SKM-1 (cell line): Measurements from ENCODE around the gene RAD54L.

Experiments used
- DNase-seq: peaks from one replicate; lab custom pipeline; 2025; ENCODE audit not compliant: unreplicated experiment; lab: John Stamatoyannopoulos, UW

RAD54L gene

DNA sequence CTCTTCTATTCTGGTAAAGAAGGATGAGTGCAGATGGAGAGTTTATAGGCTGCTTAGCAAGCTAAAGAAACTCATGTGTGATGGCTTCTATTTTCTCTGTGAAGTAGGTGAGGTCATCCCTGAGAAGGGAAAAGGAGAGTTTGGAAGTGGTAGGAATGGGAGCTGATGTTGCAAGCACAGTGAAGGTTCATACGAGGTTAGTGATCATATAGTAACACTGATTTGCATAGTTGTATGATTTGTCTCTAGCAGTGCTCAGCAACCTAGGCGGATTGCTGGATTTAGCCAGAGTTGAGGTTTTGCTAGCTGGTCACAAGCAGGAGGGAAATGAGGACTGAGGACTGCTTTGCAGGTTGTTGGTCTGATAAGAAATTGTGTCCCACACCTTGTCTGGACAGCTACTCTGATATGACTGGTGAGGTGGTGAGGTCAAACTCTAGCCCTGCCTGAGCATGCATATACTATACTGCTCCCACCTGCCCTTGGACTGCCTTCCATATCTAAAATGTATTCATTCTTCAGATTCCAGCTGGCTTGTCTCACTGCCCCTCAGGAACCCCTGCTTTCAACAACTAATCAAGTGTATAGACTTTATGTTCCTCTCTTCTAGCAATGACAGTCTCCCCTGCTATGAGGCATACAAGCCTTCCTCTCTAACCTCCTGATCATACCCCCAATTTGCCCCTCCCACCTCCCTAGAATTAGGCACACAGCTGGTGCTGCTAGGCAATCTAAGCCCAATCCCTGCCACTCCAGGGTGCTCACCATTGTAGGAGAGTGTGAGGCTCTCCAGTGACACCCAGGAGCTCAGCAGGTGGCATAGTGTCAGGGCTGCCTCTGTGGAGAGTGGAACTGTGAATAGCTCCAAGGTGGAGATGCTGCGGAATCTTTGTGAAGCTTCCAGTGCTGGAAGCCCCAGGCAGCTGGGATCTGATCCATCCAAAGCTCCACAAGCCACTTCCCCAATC is 37.3 kb downstream of the RAD54L start:
- DNase-seq, result no peak

- no peak for DNase-seq
Observed at GRCh38 chr1:46285730-46286477, 38.3 kb downstream of the RAD54L start.

DNA sequence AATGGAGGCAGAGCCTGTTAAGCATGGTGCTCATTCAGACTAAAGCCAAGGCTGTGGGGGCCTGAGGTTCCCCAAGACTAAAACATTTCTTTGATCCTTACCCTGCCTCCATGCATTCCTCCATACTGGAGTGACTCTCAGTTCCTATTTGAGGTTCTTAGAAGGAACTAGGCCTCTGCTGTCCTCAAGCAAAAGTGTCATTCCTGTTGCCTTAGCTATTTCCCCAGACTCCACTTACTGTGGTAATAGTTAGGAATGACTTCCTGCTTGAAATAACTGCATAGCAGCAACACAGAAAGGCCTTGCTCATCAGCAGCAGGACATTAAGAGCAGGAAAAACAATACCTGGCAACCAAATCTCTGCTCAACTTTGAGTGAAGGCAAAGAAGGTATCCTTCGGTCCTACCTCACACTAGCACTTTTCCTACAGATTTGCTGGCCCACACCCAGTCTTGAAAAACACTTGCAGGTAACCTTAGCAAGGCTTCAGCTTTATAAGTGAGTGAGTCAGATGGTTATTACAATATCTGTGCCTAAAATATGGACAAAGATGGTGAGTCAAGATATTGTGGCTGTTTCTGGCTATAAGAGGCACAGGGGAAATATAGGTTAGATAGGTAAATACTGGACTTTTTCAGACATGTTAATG is 41.0 kb downstream of the RAD54L start:
- no peak for DNase-seq

DNA sequence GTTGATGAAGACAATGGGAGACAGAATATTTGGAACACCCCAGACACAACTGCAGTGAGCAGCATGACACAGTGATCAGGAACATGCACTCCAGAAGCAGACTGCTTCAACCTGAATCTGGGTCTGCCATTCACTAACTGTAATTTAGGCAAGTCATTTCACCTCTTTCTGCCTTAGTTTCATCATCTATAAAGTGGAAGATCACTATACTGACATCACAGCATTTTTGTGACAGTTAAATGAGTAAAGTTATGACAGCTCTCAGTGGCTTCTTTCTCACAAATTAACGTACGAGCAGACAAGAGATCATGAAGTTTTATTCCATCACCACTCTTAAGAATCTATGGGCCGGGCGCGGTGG is 41.6 kb downstream of the RAD54L start:
- no peak for DNase-seq

DNA sequence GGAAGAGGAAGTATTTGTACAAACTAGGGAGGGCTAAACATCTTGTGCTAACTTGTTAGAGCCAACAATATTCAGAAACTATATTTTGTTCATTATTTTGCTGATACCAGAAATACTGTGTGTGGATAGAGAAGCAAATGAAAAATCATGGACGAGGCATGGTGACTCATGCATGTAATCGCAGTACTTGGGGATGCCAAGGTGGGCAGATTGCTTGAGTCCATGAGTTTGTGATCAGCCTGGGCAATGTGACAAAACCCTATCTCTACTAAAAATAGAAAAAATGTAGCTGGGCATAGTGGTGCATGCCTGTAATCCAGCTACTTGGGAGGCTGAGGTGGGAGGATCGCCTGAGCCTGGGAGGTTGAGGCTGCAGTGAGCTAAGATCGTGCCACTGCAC is 42.4 kb downstream of the RAD54L start:
- DNase-seq, result no peak

GRCh38 chr1:46295306-46295705 is 47.7 kb downstream of the RAD54L start:
- DNase-seq, result no peak

DNA sequence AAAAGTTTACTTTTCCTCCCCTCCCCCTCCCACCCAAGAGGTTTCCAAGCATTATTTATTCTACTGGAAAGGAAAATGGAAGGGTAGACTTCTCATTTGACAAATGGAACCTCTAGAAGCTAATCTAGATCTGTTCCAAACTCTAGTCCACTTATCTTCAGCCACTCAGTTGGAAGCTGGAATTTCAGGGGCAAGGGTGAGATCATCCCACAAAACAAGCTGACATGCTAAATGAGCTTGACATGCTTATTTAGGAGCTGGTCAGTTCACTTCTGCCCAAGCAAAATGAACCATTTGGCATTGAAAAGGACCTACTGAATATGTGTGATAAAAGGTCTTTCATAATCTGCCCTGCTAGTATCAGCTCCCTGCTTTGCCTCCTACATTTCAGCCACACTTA is 50.8 kb downstream of the RAD54L start:
- DNase-seq, result no peak

GRCh38 chr1:46300673-46301405 is 53.3 kb downstream of the RAD54L start:
- DNase-seq, result no peak

- no peak for DNase-seq
Observed at GRCh38 chr1:46301406-46301807, 53.8 kb downstream of the RAD54L start.

- no peak for DNase-seq
Observed at GRCh38 chr1:46301808-46302640, 54.5 kb downstream of the RAD54L start.

DNA sequence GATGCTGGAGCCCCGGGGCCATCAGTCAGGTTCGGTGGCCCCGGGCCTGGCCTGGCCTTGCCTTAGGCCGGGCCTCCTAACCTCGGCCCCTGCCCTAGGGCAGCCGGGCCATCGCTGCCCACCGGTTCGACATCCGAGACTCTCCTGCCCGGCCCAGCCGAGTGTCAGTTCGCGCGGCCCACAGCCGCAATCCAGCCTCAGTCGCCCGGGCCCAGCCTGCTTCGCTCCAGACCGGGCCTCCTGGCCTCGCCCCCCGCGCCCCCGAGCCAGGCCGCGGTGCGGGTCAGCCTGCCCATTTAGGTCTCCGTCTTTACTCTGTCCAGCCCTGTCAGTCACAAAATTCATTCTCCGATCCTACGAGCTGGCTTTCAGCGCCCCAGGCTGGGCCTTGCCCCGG is 55.1 kb downstream of the RAD54L start:
- no peak for DNase-seq

DNA sequence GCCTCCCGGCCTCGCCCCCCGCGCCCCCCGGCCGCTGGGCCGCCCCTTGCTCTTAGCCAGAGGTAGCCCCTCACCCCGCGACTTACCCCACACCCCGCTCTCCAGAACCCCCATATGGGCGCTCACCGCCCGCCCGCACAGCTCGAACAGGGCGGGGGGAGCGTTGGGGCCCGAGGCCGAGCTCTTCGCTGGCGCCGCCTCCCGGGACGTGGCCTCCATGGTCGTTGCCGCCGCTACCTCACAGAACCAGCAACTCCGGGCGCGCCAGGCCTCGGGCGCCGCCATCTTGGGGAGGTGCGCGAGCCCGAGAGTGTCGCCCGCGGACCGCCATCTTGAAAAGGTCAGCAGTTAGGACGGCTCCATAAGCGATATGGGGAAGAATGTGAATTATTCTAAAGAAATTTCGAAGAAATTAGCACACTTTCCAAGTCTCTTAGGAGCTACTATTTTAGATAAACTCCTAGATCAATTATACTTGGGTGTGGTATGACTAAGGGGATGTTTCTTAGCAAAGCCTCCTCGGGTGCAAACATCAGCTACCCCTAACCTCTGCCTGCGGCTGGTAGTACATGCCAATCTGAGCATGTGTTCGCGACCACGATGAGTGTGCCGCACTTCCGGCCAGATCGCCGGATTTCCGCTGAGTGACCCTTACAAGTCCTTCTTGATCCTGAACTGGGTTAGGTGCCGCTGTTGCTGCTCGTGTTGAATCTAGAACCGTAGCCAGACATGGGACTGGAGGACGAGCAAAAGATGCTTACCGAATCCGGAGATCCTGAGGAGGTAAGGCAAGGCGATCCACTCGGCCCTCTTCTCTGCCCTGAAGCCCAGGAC is 55.7 kb downstream of the RAD54L start, which contains the start of the genes LRRC41 and UQCRH:
LRRC41 (minus strand) TSS at position 579 of the 834 bp plus-strand sequence; CDS start at position 285, 294 bp downstream.
UQCRH (plus strand) TSS at position 661 of the 834 bp plus-strand sequence; CDS start at position 730, 69 bp downstream.
- DNase-seq, result peak; percentile 96

GRCh38 chr1:46303872-46304326 is 56.3 kb downstream of the RAD54L start:
- no peak for DNase-seq

DNA sequence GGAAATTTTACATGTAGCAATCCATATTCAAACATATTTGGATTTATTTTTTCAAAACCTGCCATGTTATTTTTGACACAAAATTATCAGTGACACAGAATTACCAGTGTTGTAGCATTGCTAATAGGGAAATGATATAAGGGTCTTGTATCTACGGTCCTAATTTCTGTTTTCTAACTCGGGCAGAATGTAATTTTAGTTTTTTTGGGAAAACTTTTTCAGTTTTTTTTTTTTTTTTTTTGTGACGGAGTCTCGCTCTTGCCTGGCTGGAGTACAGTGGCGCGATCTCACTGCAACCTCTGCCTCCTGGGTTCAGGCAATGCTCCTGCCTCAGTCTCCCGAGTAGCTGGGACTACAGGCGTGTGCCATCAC is 58.6 kb downstream of the RAD54L start:
- no peak for DNase-seq

GRCh38 chr1:46309401-46310159 is 62.0 kb downstream of the RAD54L start:
- DNase-seq, result no peak

DNA sequence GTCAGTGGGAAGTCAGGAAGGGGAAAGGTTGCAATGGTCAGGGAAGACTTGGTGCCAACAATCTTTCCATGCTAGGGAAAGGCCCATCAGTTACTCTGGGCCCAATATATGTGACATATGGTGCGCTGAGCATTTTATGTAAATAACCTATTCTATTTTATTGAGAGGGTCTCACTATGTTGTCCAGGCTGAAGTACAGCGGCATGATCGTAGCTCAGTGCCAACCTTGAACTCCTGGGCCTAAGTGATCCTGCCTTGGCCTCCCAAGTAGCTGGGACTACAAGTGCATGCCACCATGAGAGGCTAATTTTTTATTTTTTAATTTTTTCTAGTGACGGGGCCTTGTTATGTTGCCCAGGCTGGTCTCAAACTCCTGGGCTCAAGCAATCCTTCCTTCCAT is 62.8 kb downstream of the RAD54L start:
- no peak for DNase-seq

GRCh38 chr1:46315669-46316403 is 68.3 kb downstream of the RAD54L start:
- DNase-seq, result no peak

DNA sequence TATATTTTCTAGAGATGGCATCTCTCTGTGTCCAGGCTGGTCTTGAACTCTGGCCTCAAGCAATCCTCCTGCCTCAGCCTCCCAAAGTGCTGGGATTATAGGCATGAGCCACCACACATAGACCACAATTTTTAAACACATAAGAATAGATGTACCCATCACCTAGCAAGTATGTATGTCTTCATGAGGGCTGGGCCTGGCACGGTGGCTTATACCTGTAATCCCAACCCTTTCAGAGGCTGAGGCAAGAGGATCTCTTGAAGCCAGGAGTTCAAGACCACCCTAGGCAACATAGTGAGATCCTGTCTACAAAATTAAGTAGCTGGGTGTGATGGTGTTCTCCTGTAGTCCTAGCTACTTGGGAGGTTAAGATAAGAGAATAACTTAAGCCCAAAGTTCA is 69.8 kb downstream of the RAD54L start:
- no peak for DNase-seq
